ENCODE data around the gene TMEM38A.
"Not testable (repeated sequence)": the region's sequence is repeated elsewhere in the genome, so short reads cannot be mapped to it uniquely, and the experiment has no call there.

Gene TMEM38A

DNA sequence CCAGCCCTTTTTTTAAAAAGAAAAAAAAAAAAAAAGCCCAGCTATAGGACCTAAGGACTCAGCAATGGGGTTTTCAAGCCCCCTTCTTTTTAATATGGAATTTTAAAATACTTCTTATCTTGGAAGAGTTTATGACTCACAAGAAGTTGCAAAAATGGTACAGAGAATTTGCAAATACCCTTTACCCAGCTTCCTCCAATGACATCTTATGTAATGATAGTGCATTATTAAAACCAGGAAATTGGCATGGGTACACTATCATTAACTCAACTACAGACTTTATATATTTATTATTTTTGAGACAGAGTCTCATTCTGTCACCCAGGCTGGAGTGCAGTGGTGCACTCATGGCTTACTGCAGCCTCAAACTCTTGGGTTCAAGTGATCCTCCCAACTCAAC, 16.1 kb downstream of the TMEM38A start:
- DNase-seq (no peak), ATAC-seq (no peak)

DNA sequence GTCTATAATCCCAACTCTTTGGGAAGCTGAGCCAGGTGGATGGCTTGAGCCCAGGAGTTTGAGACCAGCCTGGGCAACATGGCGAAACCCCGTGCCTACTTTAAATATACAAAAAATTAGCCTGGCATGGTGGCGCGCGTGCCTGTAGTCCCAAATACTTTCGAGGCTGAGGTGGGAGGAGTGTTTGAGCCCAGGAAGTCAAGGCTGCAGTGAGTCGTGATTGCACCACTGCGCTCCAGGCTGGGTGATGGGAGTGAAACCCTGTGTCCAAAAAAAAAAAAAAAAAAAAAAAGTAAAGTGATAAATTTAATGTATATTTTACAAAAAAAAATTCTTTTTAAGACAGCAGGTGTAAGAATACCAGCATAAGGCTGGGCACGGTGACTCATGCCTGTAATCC, 17.6 kb downstream of the TMEM38A start:
- DNase-seq (no peak), ATAC-seq (no peak)

DNA sequence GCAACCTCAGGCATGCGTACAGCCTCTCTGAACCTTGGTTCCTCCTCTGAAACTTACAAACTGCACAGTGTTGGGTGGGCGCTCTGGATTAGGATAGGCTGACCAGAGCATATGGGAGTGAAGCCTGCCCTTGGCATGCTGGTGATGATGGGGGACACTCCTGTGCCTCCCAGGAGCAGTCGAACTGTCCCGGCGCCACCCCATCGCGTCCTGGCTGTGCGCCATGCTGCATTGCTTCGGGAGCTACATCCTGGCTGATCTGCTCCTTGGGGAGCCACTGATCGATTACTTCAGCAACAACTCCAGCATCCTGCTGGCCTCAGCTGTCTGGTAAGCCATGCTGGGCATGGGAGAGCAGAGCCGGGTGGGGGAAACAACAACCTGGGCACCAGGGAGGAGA, 18.9 kb downstream of the TMEM38A start:
- ATAC-seq (no peak), DNase-seq (no peak)

DNA sequence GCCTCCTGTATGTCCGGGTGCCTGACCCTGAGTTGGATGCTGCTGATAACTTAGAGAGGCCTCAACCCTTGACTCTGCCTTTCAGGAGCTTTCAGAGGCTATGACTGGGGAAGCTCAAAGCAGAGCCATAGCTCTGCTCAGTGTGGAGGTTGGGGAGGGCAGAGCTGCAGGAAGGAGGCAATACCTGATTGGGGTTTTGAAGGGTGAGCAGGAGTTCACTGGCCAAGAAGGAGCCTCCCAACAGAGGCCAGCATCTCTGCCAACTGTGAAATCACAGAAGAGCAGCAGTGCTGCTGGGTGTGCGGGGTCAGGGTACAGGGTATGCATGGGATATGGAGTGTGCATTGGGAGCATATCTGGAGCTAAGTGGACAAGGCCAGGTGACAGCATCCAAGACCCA, 21.6 kb downstream of the TMEM38A start:
- DNase-seq = no peak
- no peak for ATAC-seq

DNA sequence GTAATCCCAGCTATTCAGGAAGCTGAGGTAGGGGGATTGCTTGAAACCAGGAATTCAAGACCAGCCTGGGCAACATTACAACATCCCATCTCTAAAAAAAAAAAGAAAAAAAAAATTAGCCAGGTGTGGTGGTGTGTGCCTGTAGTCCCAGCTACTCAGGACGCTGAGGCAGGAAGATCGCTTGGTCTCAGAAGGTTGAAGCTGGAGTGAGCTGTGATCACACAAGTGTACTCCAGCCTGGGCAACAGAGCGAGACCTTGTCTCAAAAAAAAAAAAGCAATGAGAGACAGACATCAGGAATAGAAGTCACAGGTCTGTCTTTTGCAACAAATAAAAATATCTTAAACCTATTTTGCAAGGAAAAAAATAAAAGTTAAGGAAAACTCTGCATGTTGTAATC, 23.3 kb downstream of the TMEM38A start:
- DNase-seq = no peak
- ATAC-seq = no peak

DNA sequence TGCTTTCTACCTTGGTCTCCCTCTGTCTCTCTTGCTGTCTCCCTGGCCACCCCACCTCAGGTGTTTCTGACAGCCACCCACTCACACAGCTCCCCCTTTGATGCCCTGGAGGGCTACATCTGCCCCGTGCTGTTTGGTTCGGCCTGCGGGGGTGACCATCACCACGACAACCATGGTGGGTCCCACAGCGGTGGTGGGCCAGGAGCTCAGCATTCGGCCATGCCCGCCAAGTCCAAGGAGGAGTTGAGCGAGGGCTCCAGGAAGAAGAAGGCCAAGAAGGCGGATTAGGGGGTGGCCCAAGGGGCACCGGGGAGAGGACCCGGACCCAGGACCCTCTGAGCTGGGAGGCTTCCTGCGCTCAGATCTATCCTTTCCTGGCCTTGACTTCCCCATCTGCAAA, 27.1 kb downstream of the TMEM38A start:
- no peak for DNase-seq
- no peak for ATAC-seq

DNA sequence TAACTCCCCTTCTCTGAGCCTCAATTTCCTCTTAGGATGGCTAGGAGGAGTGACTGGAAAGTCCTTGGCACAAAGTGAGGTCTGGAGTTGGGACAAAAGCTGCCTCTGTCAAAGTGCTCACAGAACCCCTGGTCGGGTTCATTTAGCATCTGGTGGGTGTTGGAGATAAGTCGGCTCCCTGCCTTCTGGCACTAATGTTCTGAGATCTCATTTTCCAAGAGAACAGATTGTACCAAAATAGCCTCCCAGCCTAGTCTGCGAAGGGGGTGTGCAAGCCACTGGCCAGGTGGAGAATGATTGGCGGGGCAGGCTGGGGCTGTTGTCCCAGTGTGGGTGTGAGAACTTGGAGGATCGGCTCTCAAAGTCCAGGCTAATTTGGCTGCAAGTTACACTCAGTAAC, 38.0 kb downstream of the TMEM38A start:
- ATAC-seq = no peak
- no peak for DNase-seq

DNA sequence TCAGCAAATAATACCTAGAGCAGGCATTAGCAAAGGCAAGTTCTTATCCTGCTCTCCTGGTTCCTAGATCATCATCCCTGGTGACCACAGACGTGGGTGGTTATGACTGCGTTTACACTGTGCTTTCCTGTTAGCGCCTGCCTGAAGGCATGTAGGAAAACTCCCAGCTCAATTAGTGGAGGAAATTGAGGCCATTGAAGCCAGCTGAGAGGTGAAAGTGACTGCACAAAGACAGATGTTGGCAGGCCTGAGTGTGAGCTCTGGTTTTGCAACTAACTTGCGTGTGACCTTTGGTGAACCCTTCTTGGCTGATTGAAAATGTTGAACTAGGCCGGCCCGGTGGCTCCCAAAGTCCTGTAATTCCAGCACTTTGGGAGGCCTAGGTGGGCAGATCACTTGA, 41.2 kb downstream of the TMEM38A start:
- ATAC-seq = no peak
- no peak for DNase-seq

DNA sequence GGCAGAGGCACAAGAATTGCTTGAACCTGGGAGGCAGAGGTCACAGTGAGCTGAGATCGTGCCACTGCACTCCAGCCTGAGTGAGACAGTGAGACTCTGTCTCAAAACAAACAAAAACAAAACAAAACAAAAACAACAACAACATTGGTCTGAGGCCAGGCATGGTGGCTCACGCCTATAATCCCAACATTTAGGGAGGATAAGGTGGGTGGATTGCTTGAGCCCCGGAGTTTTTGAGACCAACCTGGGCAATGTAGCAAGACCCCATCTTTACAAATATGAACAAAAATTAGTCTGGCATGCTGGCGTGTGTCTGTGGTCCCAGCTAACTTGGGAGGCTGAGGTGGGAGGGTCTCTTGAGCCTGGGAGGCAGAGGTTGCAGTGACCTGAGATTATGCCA, 42.7 kb downstream of the TMEM38A start:
- ATAC-seq = no peak
- DNase-seq = no peak

DNA sequence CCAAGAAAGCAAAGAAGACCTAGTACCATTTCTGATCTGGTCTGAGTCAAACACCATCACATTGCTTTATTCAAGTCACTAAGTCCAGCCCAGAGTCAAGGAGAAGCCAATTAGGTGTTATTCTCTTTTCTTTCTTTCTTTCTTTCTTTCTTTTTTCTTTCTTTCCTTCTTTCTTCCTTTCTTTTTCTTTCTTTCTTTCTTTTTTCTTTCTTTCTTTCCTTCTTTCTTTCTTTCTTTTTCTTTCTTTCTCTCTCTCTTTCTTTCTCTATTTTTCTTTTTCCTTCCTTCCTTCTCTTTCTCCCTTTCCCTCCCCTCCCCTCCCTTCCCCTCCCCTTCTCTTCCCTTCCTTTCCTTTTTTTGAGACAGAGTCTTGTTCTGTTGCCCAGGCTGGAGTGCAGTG, 49.9 kb downstream of the TMEM38A start:
- DNase-seq, ATAC-seq: not testable (repeated sequence)

DNA sequence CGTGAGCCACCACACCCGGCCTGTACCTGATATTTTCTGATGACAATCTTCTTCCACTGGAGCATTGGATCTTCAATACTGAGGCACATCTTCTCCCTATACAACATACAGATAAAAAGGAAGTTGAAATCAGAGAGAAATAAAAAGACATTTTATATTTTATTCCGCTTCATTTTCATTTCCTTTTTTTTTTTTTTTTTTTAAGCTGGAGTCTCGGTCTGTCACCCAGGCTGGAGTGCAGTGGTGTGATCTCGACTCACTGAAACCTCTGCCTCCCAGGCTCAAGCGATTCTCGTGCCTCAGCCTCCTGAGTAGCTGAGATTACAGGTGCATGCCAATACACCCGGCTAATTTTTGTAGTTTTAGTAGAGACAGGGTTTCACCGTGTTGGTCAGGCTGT, 51.4 kb downstream of the TMEM38A start:
- ATAC-seq, DNase-seq: not testable (repeated sequence)

DNA sequence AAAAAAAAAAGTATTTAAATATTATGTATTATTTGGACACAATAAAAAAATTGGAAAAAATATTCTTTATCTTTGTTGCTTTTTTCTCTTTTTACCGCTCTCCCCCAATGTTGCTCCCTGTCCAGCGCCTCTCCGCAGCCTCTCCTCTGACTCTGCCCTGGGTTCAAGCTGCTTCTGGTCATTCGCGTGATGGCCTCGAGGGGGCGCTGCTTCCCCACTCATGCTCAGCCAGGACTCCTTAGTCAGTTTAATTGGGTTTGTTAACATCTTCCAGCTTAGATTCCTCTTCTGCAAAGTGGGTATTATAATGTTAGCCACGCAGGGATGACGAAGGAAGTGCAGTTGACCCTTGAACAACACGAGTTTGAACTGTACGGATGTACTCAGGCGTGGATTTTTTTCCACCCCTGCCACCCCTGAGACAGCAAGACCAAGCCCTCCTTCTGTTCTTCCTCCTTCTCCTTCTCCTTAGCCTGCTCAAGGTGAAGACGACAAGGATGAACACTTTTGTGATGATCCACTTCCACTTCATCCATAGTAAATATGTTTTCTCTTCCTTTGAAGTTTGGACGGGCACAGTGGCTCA, 53.9 kb downstream of the TMEM38A start:
- peak; percentile 60 for DNase-seq
- no peak for ATAC-seq

DNA sequence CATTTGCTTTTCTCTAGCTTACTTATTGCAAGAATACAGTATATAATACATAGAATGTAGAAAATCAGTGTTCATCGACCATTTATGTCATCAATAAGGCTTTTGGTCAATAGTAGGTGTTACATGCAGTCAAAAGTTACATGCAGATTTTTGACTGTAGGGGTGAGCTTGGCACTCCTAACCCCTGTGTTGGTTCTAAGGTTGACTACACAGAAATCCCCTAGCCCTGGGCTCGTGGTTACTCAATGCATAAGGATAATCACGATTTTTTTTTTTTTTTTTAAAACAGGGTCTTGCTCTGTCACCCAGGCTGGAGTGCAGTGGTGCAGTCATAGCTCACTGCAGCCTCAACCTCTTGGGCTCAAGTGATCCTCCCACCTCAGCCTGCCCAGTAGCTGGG, 54.7 kb downstream of the TMEM38A start:
- DNase-seq (no peak), ATAC-seq (peak; percentile 38)

DNA sequence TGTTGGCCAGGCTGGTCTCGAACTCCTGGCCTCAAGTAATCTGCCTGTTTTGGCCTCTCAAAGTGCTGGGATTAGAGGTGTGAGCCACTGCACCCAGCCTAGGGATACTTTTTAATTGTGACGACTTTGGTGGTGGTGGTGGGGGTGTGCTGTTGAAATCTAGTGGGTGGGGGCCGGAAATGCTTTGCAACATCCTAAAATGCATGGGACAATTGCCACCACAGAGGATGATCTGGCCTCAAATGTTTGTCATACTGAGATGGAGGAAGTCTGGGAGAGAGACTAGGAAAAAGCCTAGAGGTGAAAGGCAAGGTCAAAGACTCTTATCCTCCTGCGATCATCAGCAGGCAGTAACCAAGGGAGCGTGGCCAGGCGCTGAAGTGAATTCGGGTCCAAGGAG, 60.1 kb downstream of the TMEM38A start:
- DNase-seq = no peak
- ATAC-seq = no peak

DNA sequence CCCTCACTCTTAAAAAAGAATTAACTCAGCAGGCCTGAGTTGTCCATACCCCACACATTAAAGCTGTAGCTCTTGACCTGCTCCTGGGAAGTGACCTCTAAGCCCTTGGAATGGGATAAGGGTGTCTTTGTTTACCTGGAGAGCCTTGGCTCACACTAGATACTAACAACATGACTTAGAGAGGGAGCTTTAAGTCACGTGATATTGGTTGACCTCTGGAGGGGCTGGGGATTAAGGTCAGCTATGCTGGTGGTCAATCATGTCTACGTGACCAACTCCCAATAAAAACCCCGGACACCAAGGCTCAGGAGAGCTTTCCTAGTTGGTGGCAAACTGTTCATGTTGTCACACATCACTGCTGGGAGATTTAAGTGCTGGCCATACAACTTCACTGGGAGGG, 61.7 kb downstream of the TMEM38A start:
- ATAC-seq (no peak), DNase-seq (no peak)

DNA sequence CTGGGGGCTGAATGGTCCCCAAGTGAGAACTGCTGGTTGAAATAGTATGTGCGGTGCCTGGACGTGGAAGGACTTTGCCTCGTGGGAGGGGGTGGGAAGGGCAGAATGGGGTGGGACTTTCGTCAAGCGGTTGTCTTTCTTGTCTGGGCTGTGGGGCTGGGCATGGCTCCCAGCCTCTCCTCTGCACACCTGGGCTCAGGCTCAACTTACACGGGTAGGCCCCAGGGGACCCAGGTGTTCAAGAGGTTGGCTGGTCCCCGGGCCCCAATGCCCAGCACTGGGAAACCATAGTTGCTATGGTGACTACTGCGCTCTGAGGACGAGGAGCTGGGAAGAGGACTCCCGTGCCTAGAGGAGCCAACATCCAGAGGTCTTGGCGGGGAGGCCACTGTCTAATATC, 66.0 kb downstream of the TMEM38A start:
- ATAC-seq = no peak
- DNase-seq = no peak

DNA sequence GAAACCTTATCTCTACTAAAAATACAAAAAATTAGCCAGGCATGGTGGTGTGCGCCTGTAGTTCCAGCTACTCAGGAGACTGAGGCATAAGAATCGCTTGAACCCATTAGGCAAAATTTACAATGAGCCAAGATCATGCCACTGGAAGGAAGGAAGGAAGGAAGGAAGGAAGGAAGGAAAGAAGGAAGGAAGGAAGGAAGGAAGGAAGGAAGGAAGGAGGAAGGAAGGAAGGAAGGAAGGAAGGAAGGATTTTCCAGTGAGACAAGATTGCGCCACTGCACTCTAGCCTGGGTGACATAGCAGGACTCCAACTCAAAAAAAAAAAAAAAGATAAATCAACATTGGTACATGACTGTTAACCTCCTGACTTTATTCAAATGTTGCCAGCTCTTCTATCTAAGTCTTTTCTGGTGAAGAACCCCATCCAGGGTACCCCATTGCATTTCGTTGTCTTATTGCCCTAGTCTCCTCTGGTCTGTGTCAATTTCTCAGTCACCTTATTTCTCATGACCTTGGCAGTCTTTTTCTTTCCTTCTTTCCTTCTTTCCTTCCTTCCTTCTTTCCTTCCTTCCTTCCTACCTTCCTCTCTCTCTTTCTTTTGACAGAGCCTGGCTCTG, 74.8 kb downstream of the TMEM38A start:
- DNase-seq, ATAC-seq: not testable (repeated sequence)

DNA sequence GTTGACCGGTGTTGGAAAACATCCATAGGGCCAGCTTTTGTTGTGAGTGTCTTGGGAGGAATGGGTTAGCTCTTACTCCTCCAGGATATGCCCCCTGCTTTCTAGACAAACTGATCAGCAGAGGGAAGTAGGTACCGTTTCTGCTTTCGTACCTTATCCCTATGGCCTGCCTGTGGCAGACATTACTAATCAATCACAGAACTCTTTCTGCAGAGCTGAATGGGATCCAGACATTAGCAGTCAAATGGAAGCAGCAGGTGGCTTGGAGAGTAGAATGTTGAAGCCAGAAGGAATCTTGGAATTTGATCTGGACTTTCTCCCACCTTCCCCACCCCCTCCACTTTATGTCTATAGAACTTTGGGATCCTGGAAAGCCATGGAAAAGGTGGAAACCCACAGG, 75.8 kb downstream of the TMEM38A start:
- DNase-seq (no peak), ATAC-seq (no peak)

DNA sequence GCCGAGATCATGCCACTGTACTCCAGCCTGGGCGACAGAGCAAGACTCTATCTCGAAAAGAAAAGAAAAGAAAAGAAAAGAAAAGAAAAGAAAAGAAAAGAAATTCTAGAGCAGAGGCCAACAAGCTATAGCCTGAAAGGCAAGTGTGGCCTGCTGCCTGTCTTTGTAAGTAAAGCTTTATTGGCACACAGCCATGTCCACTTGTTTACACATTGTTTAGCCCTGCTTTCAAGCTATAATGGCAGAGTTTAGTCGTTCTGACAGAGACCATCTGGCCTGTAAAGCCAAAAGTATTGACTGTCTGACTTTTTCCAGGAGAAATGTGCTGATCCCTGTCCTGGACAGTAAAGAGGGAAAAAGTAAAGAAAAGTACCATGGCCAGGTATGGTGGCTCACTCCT, 77.0 kb downstream of the TMEM38A start:
- no peak for ATAC-seq
- no peak for DNase-seq

DNA sequence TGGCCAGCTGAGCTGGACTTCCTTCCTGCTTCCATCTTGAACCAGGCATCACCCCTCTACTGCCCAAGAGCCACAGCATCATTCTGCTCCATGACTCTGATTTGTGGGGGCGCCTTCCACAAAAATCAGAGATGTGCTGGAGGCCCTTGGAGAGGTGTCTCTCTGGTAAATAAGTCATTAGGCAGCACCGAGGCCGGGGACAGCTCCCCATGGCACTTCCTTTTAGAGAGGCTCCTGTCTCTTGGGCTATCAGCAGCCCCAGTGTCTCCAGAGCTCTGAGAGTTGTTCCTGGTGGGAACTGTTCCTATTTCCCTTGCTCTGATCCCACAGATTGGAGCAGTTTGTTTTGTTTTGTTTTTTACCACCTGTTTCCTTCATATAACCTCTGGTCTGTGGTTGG, 78.6 kb downstream of the TMEM38A start:
- DNase-seq (no peak), ATAC-seq (no peak)

Measured in stimulated activated naive CD8-positive, alpha-beta T cell treated with anti-CD3 and anti-CD28 coated beads, Interleukin-15, Interleukin-2, amounts not matched to agents 100 U/mL and 50 U/mL, for 24 hours (primary cell).